Skeletal muscle satellite cell (primary cell): ENCODE data around the gene KRT6C.

Source experiments
- H3K27me3 ChIP-seq: 2 replicates; pipeline ENCODE4 v1.7.0; 2013; ENCODE audit warnings: low read length; ENCODE audit not compliant: control insufficient read depth, insufficient read depth
- H3K36me3 ChIP-seq: 2 replicates; pipeline ENCODE4 v1.7.0; 2013; ENCODE audit warnings: mild to moderate bottlenecking, control low read depth, low read length; ENCODE audit not compliant: insufficient read depth
- H3K4me1 ChIP-seq: 2 replicates; pipeline ENCODE4 v1.7.0; 2013; ENCODE audit warnings: low read length; ENCODE audit not compliant: control insufficient read depth, insufficient read depth
- H3K4me2 ChIP-seq: 2 replicates; pipeline ENCODE4 v1.7.0; 2013; ENCODE audit warnings: mild to moderate bottlenecking, low read length
- H3K4me3 ChIP-seq: 2 replicates; pipeline ENCODE4 v1.7.0; 2013; ENCODE audit warnings: low read length
- H3K9ac ChIP-seq: 2 replicates; pipeline ENCODE4 v1.7.0; 2013; ENCODE audit warnings: mild to moderate bottlenecking, low read depth, low read length, moderate library complexity
- H3K9me3 ChIP-seq: replicated peaks from 2 replicates; pipeline ENCODE4 v1.7.0; 2013; ENCODE audit warnings: mild to moderate bottlenecking, control low read depth, low read length

The KRT6C gene

GRCh38 chr12:52438305-52439301 is 35.0 kb downstream of the KRT6C start:
- H3K4me2 ChIP-seq: no peak overlapping the region
- no peaks in the 10 kb centered on the region for H3K36me3 ChIP-seq
- H3K27me3 ChIP-seq: peaks cover 43% of the 10 kb centered on the region
- peaks cover 8% of the 10 kb centered on the region for H3K4me1 ChIP-seq
- H3K9me3 ChIP-seq: no peaks in the 10 kb centered on the region
- no peak overlapping the region for H3K4me3 ChIP-seq
- no peak overlapping the region for H3K9ac ChIP-seq

- Histone ChIP-seq H3K4me3 (no peak overlapping the region), H3K9me3 (no peaks in the 10 kb centered on the region), H3K9ac (no peak overlapping the region), H3K4me1 (peaks cover 3% of the 10 kb centered on the region), H3K36me3 (no peaks in the 10 kb centered on the region), H3K4me2 (no peak overlapping the region), H3K27me3 (peaks cover 52% of the 10 kb centered on the region)
Measured at GRCh38 chr12:52437508-52437907, 36.1 kb downstream of the KRT6C start.

GRCh38 chr12:52436828-52437474 is 36.7 kb downstream of the KRT6C start:
- Histone ChIP-seq H3K4me2 (no peak overlapping the region), H3K4me3 (no peak overlapping the region), H3K4me1 (no peaks in the 10 kb centered on the region), H3K9me3 (no peaks in the 10 kb centered on the region), H3K27me3 (peaks cover 56% of the 10 kb centered on the region), H3K36me3 (no peaks in the 10 kb centered on the region), H3K9ac (no peak overlapping the region)

GRCh38 chr12:52436000-52436827 is 37.4 kb downstream of the KRT6C start:
- no peak overlapping the region for H3K4me3 ChIP-seq
- H3K4me2 ChIP-seq: no peak overlapping the region
- H3K9me3 ChIP-seq: no peaks in the 10 kb centered on the region
- H3K9ac ChIP-seq: no peak overlapping the region
- no peaks in the 10 kb centered on the region for H3K4me1 ChIP-seq
- no peaks in the 10 kb centered on the region for H3K36me3 ChIP-seq
- peaks cover 64% of the 10 kb centered on the region for H3K27me3 ChIP-seq

- H3K4me1 ChIP-seq: no peaks in the 10 kb centered on the region
- H3K27me3 ChIP-seq: peaks cover 69% of the 10 kb centered on the region
- H3K36me3 ChIP-seq: no peaks in the 10 kb centered on the region
- H3K9ac ChIP-seq: no peak overlapping the region
- no peaks in the 10 kb centered on the region for H3K9me3 ChIP-seq
- no peak overlapping the region for H3K4me3 ChIP-seq
- no peak overlapping the region for H3K4me2 ChIP-seq
Measured at GRCh38 chr12:52435659-52435999, 38.0 kb downstream of the KRT6C start.

- H3K36me3 ChIP-seq: no peaks in the 10 kb centered on the region
- no peaks in the 10 kb centered on the region for H3K4me1 ChIP-seq
- H3K9ac ChIP-seq: no peak overlapping the region
- H3K4me2 ChIP-seq: no peak overlapping the region
- H3K9me3 ChIP-seq: no peaks in the 10 kb centered on the region
- H3K27me3 ChIP-seq: peaks cover 76% of the 10 kb centered on the region
- H3K4me3 ChIP-seq: no peak overlapping the region
Measured at GRCh38 chr12:52434760-52435530, 38.7 kb downstream of the KRT6C start.

- no peaks in the 10 kb centered on the region for H3K36me3 ChIP-seq
- H3K9me3 ChIP-seq: no peaks in the 10 kb centered on the region
- H3K9ac ChIP-seq: no peak within 1 kb of the TSS
- peaks cover 79% of the 10 kb centered on the region for H3K27me3 ChIP-seq
- H3K4me1 ChIP-seq: no peaks in the 10 kb centered on the region
- H3K4me3 ChIP-seq: no peak within 1 kb of the TSS
- no peak within 1 kb of the TSS for H3K4me2 ChIP-seq
Measured at GRCh38 chr12:52434081-52434733, 39.4 kb downstream of the KRT6C start, which contains the start of gene KRT75. TSS of gene KRT75 (minus strand) at chr12:52434371. CDS start at chr12:52434304, 67 bp downstream.

- Histone ChIP-seq H3K4me3 (no peak overlapping the region), H3K4me2 (no peak overlapping the region), H3K36me3 (no peaks in the 10 kb centered on the region), H3K9ac (no peak overlapping the region), H3K4me1 (no peaks in the 10 kb centered on the region), H3K27me3 (peaks cover 82% of the 10 kb centered on the region), H3K9me3 (no peaks in the 10 kb centered on the region)
Measured at GRCh38 chr12:52433501-52434080, 40.0 kb downstream of the KRT6C start.

GRCh38 chr12:52432559-52433207 is 40.9 kb downstream of the KRT6C start:
- Histone ChIP-seq H3K9ac (no peak overlapping the region), H3K36me3 (no peaks in the 10 kb centered on the region), H3K4me1 (no peaks in the 10 kb centered on the region), H3K4me2 (no peak overlapping the region), H3K9me3 (no peaks in the 10 kb centered on the region), H3K27me3 (peaks cover 86% of the 10 kb centered on the region), H3K4me3 (no peak overlapping the region)

- Histone ChIP-seq H3K4me2 (no peak overlapping the region), H3K9me3 (no peaks in the 10 kb centered on the region), H3K4me3 (no peak overlapping the region), H3K27me3 (peaks cover 94% of the 10 kb centered on the region), H3K4me1 (no peaks in the 10 kb centered on the region), H3K9ac (no peak overlapping the region), H3K36me3 (no peaks in the 10 kb centered on the region)
Measured at GRCh38 chr12:52428121-52428520, 45.5 kb downstream of the KRT6C start.
